BJ (cell line): ENCODE data around the gene BCAS1. TPM values are rescaled to one million over a fixed set of nuclear protein-coding genes. Genes with fewer than 3 reads are reported as not detected.

ENCODE experiments used
- CTCF ChIA-PET: fragments of 350-600 bp; formaldehyde crosslinking; extraction: SDS; loops from one replicate; lab custom pipeline; 2021; ENCODE audit warnings: antibody characterized with exemption, inconsistent platforms; lab: Yijun Ruan, JAX
- POLR2A ChIA-PET: fragments of 300-600 bp; sonication (Branson Sonifier 250); formaldehyde crosslinking; extraction: SDS; loops from one replicate; lab custom pipeline; 2021; ENCODE audit warnings: antibody characterized with exemption; lab: Charles Lee
- DNase-seq: peaks from one replicate; pipeline ENCODE4 v3.0.0-alpha.2; 2011; ENCODE audit warnings: low read depth
- H3K27me3 ChIP-seq: 2 replicates; pipeline ENCODE4 v1.6.0; 2011; ENCODE audit warnings: low read length; ENCODE audit not compliant: control insufficient read depth, insufficient read depth
- H3K36me3 ChIP-seq: 2 replicates; pipeline ENCODE4 v1.5.1; 2011; ENCODE audit warnings: low read length; ENCODE audit not compliant: control insufficient read depth, insufficient read depth
- H3K4me3 ChIP-seq: 2 replicates; pipeline ENCODE4 v1.5.1; 2011; ENCODE audit warnings: low read depth, mild to moderate bottlenecking, control low read depth, low read length
- CTCF ChIP-seq: IDR thresholded peaks from 2 replicates; pipeline ENCODE4 v1.5.1; 2011; ENCODE audit warnings: low read depth, mild to moderate bottlenecking, control low read depth, inconsistent platforms, low read length, moderate library complexity; ENCODE audit not compliant: insufficient read depth
- polyA plus RNA-seq: library from polyadenylated mRNA; depleted of rRNA; stranded (reverse); fragments of >200 nt; gene quantifications from 2 replicates; pipeline ENCODE4 v1.2.3, GENCODE V29; 2011

BCAS1 gene
- polyA plus RNA-seq, 1 experiment: not detected

GRCh38 chr20:53981752-53982437, 88.5 kb downstream of the BCAS1 start:
- Histone ChIP-seq H3K4me3 (no peak overlapping the region), H3K27me3 (no peaks in the 10 kb centered on the region), H3K36me3 (no peaks in the 10 kb centered on the region)
- no peak for DNase-seq
- no peak for TF ChIP-seq CTCF
- ChIA-PET CTCF (no interaction called here), POLR2A (no interaction called here)

GRCh38 chr20:53981130-53981529, 89.3 kb downstream of the BCAS1 start:
- Histone ChIP-seq H3K27me3 (no peaks in the 10 kb centered on the region), H3K4me3 (no peak overlapping the region), H3K36me3 (no peaks in the 10 kb centered on the region)
- DNase-seq: no peak
- CTCF ChIA-PET: interaction anchor here (1.3 kb wide), 1 partner anchor 82 kb away, joined by 7 read pairs; no protein-coding TSS in a partner anchor
- POLR2A ChIA-PET: no interaction called here
- TF ChIP-seq CTCF: no peak

GRCh38 chr20:53980031-53980465, 90.3 kb downstream of the BCAS1 start:
- Histone ChIP-seq H3K36me3 (no peaks in the 10 kb centered on the region), H3K4me3 (no peak overlapping the region), H3K27me3 (no peaks in the 10 kb centered on the region)
- TF ChIP-seq CTCF: no peak
- CTCF ChIA-PET: interaction anchor here (1.3 kb wide), 1 partner anchor 83 kb away, joined by 7 read pairs; no protein-coding TSS in a partner anchor
- DNase-seq: no peak
- POLR2A ChIA-PET: no interaction called here

- CTCF ChIA-PET: no interaction called here
Observed at GRCh38 chr20:53978497-53978896, 91.9 kb downstream of the BCAS1 start.

GRCh38 chr20:53977391-53977790, 93.0 kb downstream of the BCAS1 start:
- TF ChIP-seq CTCF: no peak
- H3K36me3 ChIP-seq: no peaks in the 10 kb centered on the region
- ChIA-PET CTCF (no interaction called here), POLR2A (no interaction called here)
- no peak overlapping the region for H3K4me3 ChIP-seq
- no peak for DNase-seq
- no peaks in the 10 kb centered on the region for H3K27me3 ChIP-seq

More at GRCh38 chr20:53978497-53978896, 91.9 kb downstream of the BCAS1 start:
- Histone ChIP-seq H3K36me3 (no peaks in the 10 kb centered on the region), H3K4me3 (no peak overlapping the region), H3K27me3 (no peaks in the 10 kb centered on the region)
- no peak for TF ChIP-seq CTCF
- no peak for DNase-seq
- POLR2A ChIA-PET: no interaction called here
